ENCODE results near the gene ZDHHC16. TPM values are rescaled to one million over a fixed set of nuclear protein-coding genes. Genes with fewer than 3 reads are reported as not detected.

ZDHHC16 gene
- total and polyA plus RNA-seq, 12 donors = 13.4 to 49.6 (median 19.2) TPM

DNA sequence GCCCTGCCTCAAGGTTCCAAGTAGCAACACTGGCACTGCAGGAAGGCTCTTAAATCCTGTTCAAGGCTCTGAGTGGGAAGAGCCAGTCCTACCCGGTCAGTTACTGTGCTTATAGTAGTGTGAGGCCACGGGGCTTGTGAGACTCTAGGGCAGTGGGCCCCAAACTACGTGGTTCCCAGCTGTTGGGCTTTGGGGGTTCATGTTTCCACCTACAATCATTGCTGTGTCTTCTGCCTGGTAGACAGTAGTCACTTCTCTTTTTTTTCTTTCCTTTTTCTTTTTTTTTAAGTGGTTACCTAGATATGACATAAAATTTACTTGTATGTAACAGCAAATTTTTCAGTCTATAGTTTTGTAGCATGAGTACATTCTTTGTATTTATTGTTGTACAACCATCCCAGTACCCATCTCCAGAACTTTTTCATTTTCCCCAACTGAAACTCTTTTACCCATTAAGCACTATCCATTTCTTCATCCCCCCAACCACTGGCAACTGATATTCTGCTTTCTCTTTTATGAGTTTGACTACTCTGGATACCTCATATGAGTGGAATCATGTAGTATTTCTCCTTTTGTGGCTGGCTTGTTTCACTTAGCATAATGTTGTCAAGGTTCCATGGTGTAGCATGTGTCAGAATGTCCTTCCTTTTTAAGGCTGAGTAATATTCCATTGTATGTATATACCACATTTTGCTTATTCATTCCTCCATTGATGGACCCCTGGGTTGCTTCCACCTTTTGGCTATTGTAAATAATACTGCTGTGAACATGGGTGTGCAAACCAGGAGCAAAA is 60.4 kb downstream of the ZDHHC16 start:
- TF ChIP-seq CTCF (IDR thresholded peaks at IDR 0.05) = no peak
- H3K9me3 ChIP-seq = no peaks in the 10 kb centered on the region
- WGBS, 2 donors = 90 to 91% methylated on average over 3 of the region's 3 CpGs
- no peaks in the 10 kb centered on the region for H3K36me3 ChIP-seq
- H3K4me3 ChIP-seq = no peak overlapping the region
- DNase-seq (no peak), ATAC-seq (no peak)
- no peak overlapping the region for H3K27ac ChIP-seq
- peaks cover 3 to 50% (median 28%) of the 10 kb centered on the region in 9 donors for H3K4me1 ChIP-seq
- intact Hi-C loops (cut with DNase I) = no loop called here
- no peaks in the 10 kb centered on the region for H3K27me3 ChIP-seq

Other genes starting within 250 kb of the ZDHHC16 start
- 1 to 10 TPM; 2.3 to 6.2 (median 3.6) TPM for gene ARHGAP19, start 153.5 kb upstream of the ZDHHC16 start, total RNA-seq
- 1 to 10 TPM; 1.5 to 1.7 TPM for gene ARHGAP19, start 153.5 kb upstream of the ZDHHC16 start, polyA plus RNA-seq
- gene FRAT1, start 126.9 kb upstream of the ZDHHC16 start, total RNA-seq = 1 to 10 TPM; 2.3 to 6.6 (median 3.1) TPM
- gene FRAT1, start 126.9 kb upstream of the ZDHHC16 start, polyA plus RNA-seq = 1 to 10 TPM; 1.3 to 1.5 TPM
- gene FRAT2, start 111.4 kb upstream of the ZDHHC16 start, total RNA-seq = 10 to 100 TPM in 1 of 10 donors, 1 to 10 TPM in 9; 3.9 to 11.0 (median 5.8) TPM
- gene FRAT2, start 111.4 kb upstream of the ZDHHC16 start, polyA plus RNA-seq = 1 to 10 TPM; 2.9 to 4.5 TPM
- gene RRP12, start 44.8 kb upstream of the ZDHHC16 start, total RNA-seq = 10 to 100 TPM; 11.1 to 30.5 (median 20.8) TPM
- 10 to 100 TPM; 29.3 to 46.6 TPM for gene RRP12, start 44.8 kb upstream of the ZDHHC16 start, polyA plus RNA-seq
- gene PGAM1, start 20.0 kb upstream of the ZDHHC16 start, total RNA-seq = 100 to 1,000 TPM; 187 to 389 (median 246) TPM
- 100 to 1,000 TPM in 1 of 2 donors, 10 to 100 TPM in 1; 21.5 to 323 TPM for gene PGAM1, start 20.0 kb upstream of the ZDHHC16 start, polyA plus RNA-seq
- gene EXOSC1, start 169 bp upstream of the ZDHHC16 start, total RNA-seq = 10 to 100 TPM; 11.7 to 20.3 (median 15.1) TPM
- 10 to 100 TPM; 31.0 to 31.3 TPM for gene EXOSC1, start 169 bp upstream of the ZDHHC16 start, polyA plus RNA-seq
- gene MMS19, start 52.2 kb downstream of the ZDHHC16 start, total RNA-seq = 10 to 100 TPM; 34.7 to 49.1 (median 43.8) TPM
- 10 to 100 TPM; 44.0 to 64.9 TPM for gene MMS19, start 52.2 kb downstream of the ZDHHC16 start, polyA plus RNA-seq
- gene UBTD1, start 52.7 kb downstream of the ZDHHC16 start, total RNA-seq = 10 to 100 TPM; 13.6 to 34.0 (median 20.5) TPM
- gene UBTD1, start 52.7 kb downstream of the ZDHHC16 start, polyA plus RNA-seq = 10 to 100 TPM; 36.5 to 56.0 TPM
- gene ANKRD2, start 126.6 kb downstream of the ZDHHC16 start, total RNA-seq = 100 to 1,000 TPM in 6 of 10 donors, 10 to 100 TPM in 4; 46.3 to 395 (median 133) TPM
- gene ANKRD2, start 126.6 kb downstream of the ZDHHC16 start, polyA plus RNA-seq = 100 to 1,000 TPM; 248 to 370 TPM
- 10 to 100 TPM in 9 of 10 donors, 1 to 10 TPM in 1; 8.9 to 42.5 (median 17.4) TPM for gene HOGA1, start 138.2 kb downstream of the ZDHHC16 start, total RNA-seq
- gene HOGA1, start 138.2 kb downstream of the ZDHHC16 start, polyA plus RNA-seq = 10 to 100 TPM; 30.4 to 58.3 TPM
- gene C10orf62, start 143.5 kb downstream of the ZDHHC16 start, total RNA-seq = 1 to 10 TPM in 3 of 10 donors, under 1 TPM in 5, not detected in 2; 0.20 to 1.7 (median 0.73) TPM
- gene C10orf62, start 143.5 kb downstream of the ZDHHC16 start, polyA plus RNA-seq = 1 to 10 TPM; 1.1 to 2.4 TPM
- gene MORN4, start 187.3 kb downstream of the ZDHHC16 start, total RNA-seq = 10 to 100 TPM in 8 of 10 donors, 1 to 10 TPM in 2; 4.4 to 17.1 (median 12.8) TPM
- 10 to 100 TPM; 16.0 to 17.6 TPM for gene MORN4, start 187.3 kb downstream of the ZDHHC16 start, polyA plus RNA-seq
- gene PI4K2A, start 194.5 kb downstream of the ZDHHC16 start, total RNA-seq = 10 to 100 TPM in 9 of 10 donors, 1 to 10 TPM in 1; 9.4 to 18.5 (median 14.2) TPM
- 10 to 100 TPM in 1 of 2 donors, 1 to 10 TPM in 1; 5.3 to 20.7 TPM for gene PI4K2A, start 194.5 kb downstream of the ZDHHC16 start, polyA plus RNA-seq
- gene AVPI1, start 241.1 kb downstream of the ZDHHC16 start, total RNA-seq = 10 to 100 TPM in 3 of 10 donors, 1 to 10 TPM in 7; 6.5 to 12.9 (median 9.1) TPM
- gene AVPI1, start 241.1 kb downstream of the ZDHHC16 start, polyA plus RNA-seq = 10 to 100 TPM in 1 of 2 donors, 1 to 10 TPM in 1; 5.3 to 41.0 TPM